Esophagus squamous epithelium (tissue), 4 donors: ENCODE results near the gene XAF1.

Source experiments
- POLR2A ChIP-seq, 4 donors: fragments of 450-650 bp; IDR thresholded peaks; one replicate each; pipeline ENCODE4 v1.6.1; 2017; ENCODE audit warnings: antibody characterized with exemption in 4 of 4, mild to moderate bottlenecking in 4 of 4, moderate library complexity in 3 of 4
- TF ChIP-seq, protein P1 (sequence below), 6 experiments: fragments of 450-650 bp in 4 of 6; fragments of 200-600 bp in 2 of 6; sonication (generic) in 2 of 6; IDR thresholded peaks; one replicate each; pipeline ENCODE4 v1.5.1; 2016 to 2019; ENCODE audit warnings: antibody characterized with exemption in 6 of 6, mild to moderate bottlenecking in 4 of 6, moderate library complexity in 4 of 6

GRCh38 chr17:6779411-6779810, 23.6 kb downstream of the XAF1 start:
- TF ChIP-seq, protein P1, sequence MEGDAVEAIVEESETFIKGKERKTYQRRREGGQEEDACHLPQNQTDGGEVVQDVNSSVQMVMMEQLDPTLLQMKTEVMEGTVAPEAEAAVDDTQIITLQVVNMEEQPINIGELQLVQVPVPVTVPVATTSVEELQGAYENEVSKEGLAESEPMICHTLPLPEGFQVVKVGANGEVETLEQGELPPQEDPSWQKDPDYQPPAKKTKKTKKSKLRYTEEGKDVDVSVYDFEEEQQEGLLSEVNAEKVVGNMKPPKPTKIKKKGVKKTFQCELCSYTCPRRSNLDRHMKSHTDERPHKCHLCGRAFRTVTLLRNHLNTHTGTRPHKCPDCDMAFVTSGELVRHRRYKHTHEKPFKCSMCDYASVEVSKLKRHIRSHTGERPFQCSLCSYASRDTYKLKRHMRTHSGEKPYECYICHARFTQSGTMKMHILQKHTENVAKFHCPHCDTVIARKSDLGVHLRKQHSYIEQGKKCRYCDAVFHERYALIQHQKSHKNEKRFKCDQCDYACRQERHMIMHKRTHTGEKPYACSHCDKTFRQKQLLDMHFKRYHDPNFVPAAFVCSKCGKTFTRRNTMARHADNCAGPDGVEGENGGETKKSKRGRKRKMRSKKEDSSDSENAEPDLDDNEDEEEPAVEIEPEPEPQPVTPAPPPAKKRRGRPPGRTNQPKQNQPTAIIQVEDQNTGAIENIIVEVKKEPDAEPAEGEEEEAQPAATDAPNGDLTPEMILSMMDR (IDR thresholded peaks at IDR 0.05): no peak
- no peak for TF ChIP-seq POLR2A (IDR thresholded peaks at IDR 0.05)
